ENCODE data around the gene MCHR2. TPM values are rescaled to one million over a fixed set of nuclear protein-coding genes. Genes with fewer than 3 reads are reported as not detected.

Gene MCHR2
- total RNA-seq, 1 donor from 2014 or later, result not detected

DNA sequence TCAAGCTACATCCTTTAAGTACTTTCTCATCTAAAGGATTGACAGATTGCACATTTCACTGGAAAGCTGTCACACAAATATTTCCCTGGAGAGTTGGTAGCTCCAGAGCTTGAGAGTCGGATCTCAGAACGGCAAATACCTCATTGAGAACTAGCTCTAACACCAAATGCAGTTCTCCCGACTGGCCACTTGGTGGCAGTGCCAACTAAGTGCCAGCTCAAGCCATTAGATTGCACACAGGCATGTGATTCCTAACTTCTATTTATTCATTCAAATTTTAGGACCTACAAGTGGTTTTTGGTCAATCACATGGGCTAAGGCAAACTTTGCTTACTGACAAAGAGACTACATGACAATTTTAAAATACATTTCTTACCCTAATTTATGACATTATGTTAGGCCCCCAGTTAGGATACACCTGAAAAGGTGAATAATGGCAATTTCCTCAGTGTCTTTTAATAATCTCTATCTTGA lies 7.9 kb upstream of the MCHR2 start:
- Mint-ChIP-seq H3K4me3 (ENCODE audit: unreplicated experiment) (no peak overlapping the region), H3K27me3 (ENCODE audit: low read depth, unreplicated experiment) (peaks cover 3% of the 10 kb centered on the region), H3K36me3 (ENCODE audit: low read depth, unreplicated experiment) (no peaks in the 10 kb centered on the region), H3K4me1 (ENCODE audit: low read depth, unreplicated experiment) (no peaks in the 10 kb centered on the region), H3K27ac (ENCODE audit: unreplicated experiment) (no peak overlapping the region), H3K9me3 (ENCODE audit: unreplicated experiment) (no peaks in the 10 kb centered on the region)
- no peaks in the 10 kb centered on the region for H4K20me1 ChIP-seq (ENCODE audit: insufficient read depth, low read length)
- H3K4me2 ChIP-seq (ENCODE audit: low read length), result no peak overlapping the region
- DNase-seq (ENCODE audit: low read depth), result peak; percentile 20
- no peaks in the 10 kb centered on the region for H3K4me1 ChIP-seq (ENCODE audit: insufficient read depth, low read length)
- H3K27me3 ChIP-seq (ENCODE audit: insufficient read depth, low read length), result peaks cover 13% of the 10 kb centered on the region
- no peaks in the 10 kb centered on the region for H3K9me3 ChIP-seq (ENCODE audit: insufficient read depth, low read depth, low read length)
- H3K27ac ChIP-seq (ENCODE audit: low read depth, low read length), result no peak overlapping the region
- peak; percentile 84 for FAIRE-seq
- H3K36me3 ChIP-seq (ENCODE audit: insufficient read depth, low read length), result no peaks in the 10 kb centered on the region
- H3K4me3 ChIP-seq (ENCODE audit: insufficient read depth, low read depth, low read length), result no peak overlapping the region
- H2AFZ ChIP-seq (ENCODE audit: low read depth, low read length), result no peak overlapping the region
- H3K9ac ChIP-seq (ENCODE audit: low read length), result no peak overlapping the region
- no peaks in the 10 kb centered on the region for H3K79me2 ChIP-seq (ENCODE audit: insufficient read depth, low read length)
- TF ChIP-seq, protein P1, sequence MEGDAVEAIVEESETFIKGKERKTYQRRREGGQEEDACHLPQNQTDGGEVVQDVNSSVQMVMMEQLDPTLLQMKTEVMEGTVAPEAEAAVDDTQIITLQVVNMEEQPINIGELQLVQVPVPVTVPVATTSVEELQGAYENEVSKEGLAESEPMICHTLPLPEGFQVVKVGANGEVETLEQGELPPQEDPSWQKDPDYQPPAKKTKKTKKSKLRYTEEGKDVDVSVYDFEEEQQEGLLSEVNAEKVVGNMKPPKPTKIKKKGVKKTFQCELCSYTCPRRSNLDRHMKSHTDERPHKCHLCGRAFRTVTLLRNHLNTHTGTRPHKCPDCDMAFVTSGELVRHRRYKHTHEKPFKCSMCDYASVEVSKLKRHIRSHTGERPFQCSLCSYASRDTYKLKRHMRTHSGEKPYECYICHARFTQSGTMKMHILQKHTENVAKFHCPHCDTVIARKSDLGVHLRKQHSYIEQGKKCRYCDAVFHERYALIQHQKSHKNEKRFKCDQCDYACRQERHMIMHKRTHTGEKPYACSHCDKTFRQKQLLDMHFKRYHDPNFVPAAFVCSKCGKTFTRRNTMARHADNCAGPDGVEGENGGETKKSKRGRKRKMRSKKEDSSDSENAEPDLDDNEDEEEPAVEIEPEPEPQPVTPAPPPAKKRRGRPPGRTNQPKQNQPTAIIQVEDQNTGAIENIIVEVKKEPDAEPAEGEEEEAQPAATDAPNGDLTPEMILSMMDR (IDR thresholded peaks at IDR 0.05; ENCODE audit: insufficient read depth, low read depth, low read length), result peak; percentile 98
- TF ChIP-seq EZH2 (IDR thresholded peaks at IDR 0.05; ENCODE audit: insufficient read depth, low read length), result no peak

- H3K27me3 ChIP-seq (ENCODE audit: insufficient read depth, low read length), result peaks cover 39% of the 10 kb centered on the region
- H3K27me3 Mint-ChIP-seq (ENCODE audit: low read depth, unreplicated experiment), result peaks cover 33% of the 10 kb centered on the region
These were observed 3.1 kb upstream of the MCHR2 start for GRCh38 chr6:99997141-99997540.

GRCh38 chr6:99995916-99996315 lies 1.9 kb upstream of the MCHR2 start:
- H3K36me3 ChIP-seq (ENCODE audit: insufficient read depth, low read length), result no peaks in the 10 kb centered on the region
- no peak overlapping the region for H2AFZ ChIP-seq (ENCODE audit: low read depth, low read length)
- Mint-ChIP-seq H3K27ac (ENCODE audit: unreplicated experiment) (no peak overlapping the region), H3K27me3 (ENCODE audit: low read depth, unreplicated experiment) (peaks cover 37% of the 10 kb centered on the region), H3K9me3 (ENCODE audit: unreplicated experiment) (no peaks in the 10 kb centered on the region), H3K4me1 (ENCODE audit: low read depth, unreplicated experiment) (peaks cover 4% of the 10 kb centered on the region), H3K4me3 (ENCODE audit: unreplicated experiment) (no peak overlapping the region), H3K36me3 (ENCODE audit: low read depth, unreplicated experiment) (no peaks in the 10 kb centered on the region)
- no peak overlapping the region for H3K4me2 ChIP-seq (ENCODE audit: low read length)
- H3K9ac ChIP-seq (ENCODE audit: low read length), result no peak overlapping the region
- TF ChIP-seq, protein P1 (IDR thresholded peaks at IDR 0.05; ENCODE audit: insufficient read depth, low read depth, low read length), result no peak
- no peak for TF ChIP-seq EZH2 (IDR thresholded peaks at IDR 0.05; ENCODE audit: insufficient read depth, low read length)
- H3K9me3 ChIP-seq (ENCODE audit: insufficient read depth, low read depth, low read length), result no peaks in the 10 kb centered on the region
- no peaks in the 10 kb centered on the region for H4K20me1 ChIP-seq (ENCODE audit: insufficient read depth, low read length)
- H3K27ac ChIP-seq (ENCODE audit: low read depth, low read length), result no peak overlapping the region
- H3K4me3 ChIP-seq (ENCODE audit: insufficient read depth, low read depth, low read length), result no peak overlapping the region
- no peaks in the 10 kb centered on the region for H3K79me2 ChIP-seq (ENCODE audit: insufficient read depth, low read length)
- peaks cover 33% of the 10 kb centered on the region for H3K27me3 ChIP-seq (ENCODE audit: insufficient read depth, low read length)
- DNase-seq (ENCODE audit: low read depth) (no peak), FAIRE-seq (no peak)
- H3K4me1 ChIP-seq (ENCODE audit: insufficient read depth, low read length), result no peaks in the 10 kb centered on the region

More at GRCh38 chr6:99997141-99997540, 3.1 kb upstream of the MCHR2 start:
- peaks cover 4% of the 10 kb centered on the region for H3K4me1 Mint-ChIP-seq (ENCODE audit: low read depth, unreplicated experiment)
- no peak for FAIRE-seq
- Histone ChIP-seq H2AFZ (ENCODE audit: low read depth, low read length) (no peak overlapping the region), H3K36me3 (ENCODE audit: insufficient read depth, low read length) (no peaks in the 10 kb centered on the region), H3K79me2 (ENCODE audit: insufficient read depth, low read length) (no peaks in the 10 kb centered on the region), H3K9me3 (ENCODE audit: insufficient read depth, low read depth, low read length) (no peaks in the 10 kb centered on the region), H3K27ac (ENCODE audit: low read depth, low read length) (no peak overlapping the region), H3K9ac (ENCODE audit: low read length) (no peak overlapping the region), H3K4me1 (ENCODE audit: insufficient read depth, low read length) (no peaks in the 10 kb centered on the region), H3K4me2 (ENCODE audit: low read length) (no peak overlapping the region), H4K20me1 (ENCODE audit: insufficient read depth, low read length) (no peaks in the 10 kb centered on the region), H3K4me3 (ENCODE audit: insufficient read depth, low read depth, low read length) (no peak overlapping the region)
- no peak for DNase-seq (ENCODE audit: low read depth)
- no peak overlapping the region for H3K27ac Mint-ChIP-seq (ENCODE audit: unreplicated experiment)
- no peaks in the 10 kb centered on the region for H3K36me3 Mint-ChIP-seq (ENCODE audit: low read depth, unreplicated experiment)
- TF ChIP-seq EZH2 (IDR thresholded peaks at IDR 0.05; ENCODE audit: insufficient read depth, low read length), result no peak
- TF ChIP-seq, protein P1 (IDR thresholded peaks at IDR 0.05; ENCODE audit: insufficient read depth, low read depth, low read length), result no peak
- no peaks in the 10 kb centered on the region for H3K9me3 Mint-ChIP-seq (ENCODE audit: unreplicated experiment)
- H3K4me3 Mint-ChIP-seq (ENCODE audit: unreplicated experiment), result no peak overlapping the region

Data from astrocyte (in vitro differentiated cells and primary cell).